Mammary epithelial cell (primary cell): ENCODE measurements around the gene TBXA2R.

ENCODE experiments used
- EZH2 ChIP-seq: IDR thresholded peaks from 2 replicates; pipeline ENCODE4 v1.6.1; 2012; ENCODE audit warnings: low read length, inconsistent platforms, borderline replicate concordance
- TF ChIP-seq, protein P1 (sequence below), 2 donors: IDR thresholded peaks in 1 of 2; conservative IDR thresholded peaks in 1 of 2; 2 replicates each; pipeline ENCODE4 v1.5.1; 2011 to 2012; ENCODE audit warnings: inconsistent platforms in 2 of 2, low read length in 2 of 2, mild to moderate bottlenecking in 2 of 2, control low read depth in 1 of 2, low read depth in 1 of 2; ENCODE audit not compliant: insufficient read depth in 1 of 2; ENCODE audit errors: extremely low read depth in 1 of 2

DNA sequence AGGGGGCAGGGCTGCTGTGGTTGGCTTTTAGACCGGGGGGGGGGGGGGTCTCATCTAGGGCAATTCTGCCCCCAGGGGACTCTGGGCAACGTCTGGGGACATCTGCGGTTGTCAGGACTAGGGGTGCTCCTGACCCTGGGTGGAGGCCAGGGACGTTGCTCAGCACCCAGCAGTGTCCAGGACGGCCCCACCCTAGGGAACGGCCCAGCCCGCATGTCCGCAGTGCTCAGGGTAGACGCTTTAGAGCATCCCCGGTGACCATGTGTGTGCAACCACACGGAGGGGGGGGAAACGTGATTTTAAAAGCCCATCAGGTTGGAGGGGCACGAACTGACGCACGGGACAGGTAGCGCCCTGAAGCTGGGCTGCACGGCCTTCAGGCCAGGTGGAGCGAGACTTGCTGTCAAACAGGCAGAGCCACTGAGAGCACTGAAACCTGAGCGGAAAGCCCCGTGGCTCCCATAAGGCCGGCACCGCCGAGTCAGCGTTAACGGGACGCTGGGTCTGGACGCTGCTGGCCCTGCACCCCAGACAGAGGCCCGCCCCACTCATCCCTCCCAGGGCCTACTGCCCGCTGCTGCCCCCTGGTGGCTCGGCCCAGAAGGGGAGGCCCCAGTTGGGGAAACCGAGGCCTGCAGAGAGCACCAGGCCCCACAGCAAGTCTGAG, 11.6 kb upstream of the TBXA2R start:
- TF ChIP-seq, protein P1, sequence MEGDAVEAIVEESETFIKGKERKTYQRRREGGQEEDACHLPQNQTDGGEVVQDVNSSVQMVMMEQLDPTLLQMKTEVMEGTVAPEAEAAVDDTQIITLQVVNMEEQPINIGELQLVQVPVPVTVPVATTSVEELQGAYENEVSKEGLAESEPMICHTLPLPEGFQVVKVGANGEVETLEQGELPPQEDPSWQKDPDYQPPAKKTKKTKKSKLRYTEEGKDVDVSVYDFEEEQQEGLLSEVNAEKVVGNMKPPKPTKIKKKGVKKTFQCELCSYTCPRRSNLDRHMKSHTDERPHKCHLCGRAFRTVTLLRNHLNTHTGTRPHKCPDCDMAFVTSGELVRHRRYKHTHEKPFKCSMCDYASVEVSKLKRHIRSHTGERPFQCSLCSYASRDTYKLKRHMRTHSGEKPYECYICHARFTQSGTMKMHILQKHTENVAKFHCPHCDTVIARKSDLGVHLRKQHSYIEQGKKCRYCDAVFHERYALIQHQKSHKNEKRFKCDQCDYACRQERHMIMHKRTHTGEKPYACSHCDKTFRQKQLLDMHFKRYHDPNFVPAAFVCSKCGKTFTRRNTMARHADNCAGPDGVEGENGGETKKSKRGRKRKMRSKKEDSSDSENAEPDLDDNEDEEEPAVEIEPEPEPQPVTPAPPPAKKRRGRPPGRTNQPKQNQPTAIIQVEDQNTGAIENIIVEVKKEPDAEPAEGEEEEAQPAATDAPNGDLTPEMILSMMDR (conservative IDR thresholded peaks at IDR 0.05 in 1 of 2, IDR thresholded peaks at IDR 0.05 in 1 of 2; ENCODE audit: extremely low read depth in 1 of 2, insufficient read depth in 1 of 2, low read depth in 1 of 2, low read length in 2 of 2): peak; percentile 70 to 91
- no peak for TF ChIP-seq EZH2
